A172 (cell line): Measurements from ENCODE around the gene CCDC9. TPM values are rescaled to one million over a fixed set of nuclear protein-coding genes. Genes with fewer than 3 reads are reported as not detected.
"Not testable (repeated sequence)": the region's sequence is repeated elsewhere in the genome, so short reads cannot be mapped to it uniquely, and the experiment has no call there.

Source experiments
- DNase-seq: peaks from one replicate; pipeline ENCODE4 v3.0.0-alpha.2; 2015; ENCODE audit warnings: low spot score
- total RNA-seq: library from RNA; depleted of rRNA; stranded (reverse); fragments of >200 nt; shearing (Covaris generic); gene quantifications from 2 replicates; pipeline ENCODE4 v1.2.3, GENCODE V29; 2014

CCDC9 gene
- total RNA-seq, 1 experiment from 2014 or later, result 2.6 TPM

GRCh38 chr19:47232422-47233211 lies 23.7 kb upstream of the CCDC9 start:
- DNase-seq, result peak; percentile 58

- DNase-seq, result no peak
Measured at GRCh38 chr19:47236072-47236675, 20.2 kb upstream of the CCDC9 start.

GRCh38 chr19:47239152-47239551 lies 17.2 kb upstream of the CCDC9 start:
- no peak for DNase-seq

- no peak for DNase-seq
Measured at GRCh38 chr19:47239610-47240296, 16.6 kb upstream of the CCDC9 start.

GRCh38 chr19:47240556-47240955 lies 15.8 kb upstream of the CCDC9 start:
- DNase-seq, result no peak

GRCh38 chr19:47240996-47241918 lies 15.1 kb upstream of the CCDC9 start:
- DNase-seq, result peak; percentile 68

- DNase-seq, result no peak
Measured at GRCh38 chr19:47241919-47242577, 14.3 kb upstream of the CCDC9 start.

GRCh38 chr19:47243364-47243775 lies 13.0 kb upstream of the CCDC9 start:
- DNase-seq, result no peak

GRCh38 chr19:47243776-47244547 lies 12.4 kb upstream of the CCDC9 start:
- peak; percentile 81 for DNase-seq

GRCh38 chr19:47247308-47247990 lies 8.9 kb upstream of the CCDC9 start:
- peak; percentile 27 for DNase-seq

- not testable (repeated sequence) for DNase-seq
Measured at GRCh38 chr19:47253016-47253415, 3.3 kb upstream of the CCDC9 start.

- peak; percentile 69 for DNase-seq
Measured at GRCh38 chr19:47253467-47253881, 2.9 kb upstream of the CCDC9 start.

GRCh38 chr19:47253970-47254369 lies 2.4 kb upstream of the CCDC9 start:
- no peak for DNase-seq

- DNase-seq, result peak; percentile 91
Measured at GRCh38 chr19:47256693-47257410, 527 bp downstream of the CCDC9 start.

GRCh38 chr19:47257411-47258169 lies 1.3 kb downstream of the CCDC9 start:
- DNase-seq, result no peak

GRCh38 chr19:47258434-47258833 lies 2.1 kb downstream of the CCDC9 start:
- no peak for DNase-seq

GRCh38 chr19:47258895-47259555 lies 2.7 kb downstream of the CCDC9 start:
- no peak for DNase-seq

- DNase-seq, result no peak
Measured at GRCh38 chr19:47260476-47260875, 4.2 kb downstream of the CCDC9 start.
